HepG2 (cell line): ENCODE results near the gene KRT13. TPM values are rescaled to one million over a fixed set of nuclear protein-coding genes. Genes with fewer than 3 reads are reported as not detected.
A peak's percentile ranks its signal among the peaks of the same experiment; 100 is the strongest.

ENCODE experiments used
- ATAC-seq: fragments of 200-7000 bp; cut with Tn5 transposase; 3 replicates; pipeline ENCODE4 v1.9.1; 2020; ENCODE audit warnings: mild to moderate bottlenecking, moderate library complexity
- BruUV-seq: library from RNA; stranded (reverse); fragments of 400-500 nt; replicated peaks from 2 replicates; lab custom pipeline; 2021; lab: Mats Ljungman, UMichigan
- CTCF ChIA-PET: fragments of 300-600 bp; formaldehyde crosslinking; extraction: SDS; loops from one replicate; lab custom pipeline; 2021; ENCODE audit warnings: low total read pairs, inconsistent platforms, low intra/inter-chr PET ratio; lab: Yijun Ruan, JAX
- POLR2A ChIA-PET: fragments of 350-600 bp; sonication (Branson Sonifier 250); formaldehyde crosslinking; loops from one replicate; lab custom pipeline; 2020; ENCODE audit warnings: antibody characterized with exemption, inconsistent platforms; lab: Yijun Ruan, JAX
- DNase-seq: peaks from one replicate; pipeline ENCODE4 v3.0.0-alpha.2; 2015; ENCODE audit warnings: low spot score
- FAIRE-seq: peaks from 3 replicates; lab custom pipeline; 2011; peaks lifted over from hg19 to GRCh38; lab: Jason Lieb, UNC
- H2AFZ ChIP-seq: one replicate; pipeline ENCODE4 v1.6.1; 2011; ENCODE audit warnings: low read length, inconsistent platforms
- H3K27ac ChIP-seq: fragments of 300-600 bp; 3 replicates; pipeline ENCODE4 v1.8.0; 2011; ENCODE audit warnings: mixed run types, mild to moderate bottlenecking, mixed read lengths, low read length, inconsistent platforms; ENCODE audit not compliant: insufficient read depth; ENCODE audit errors: extremely low read length
- H3K27me3 ChIP-seq, 2 experiments: fragments of 200-600 bp in 1 of 2; 2 replicates in 1 of 2; 3 replicates in 1 of 2; pipeline versions ENCODE4 v1.6.0 to v1.8.0; 2011; ENCODE audit warnings: low read length in 2 of 2, mild to moderate bottlenecking in 2 of 2, moderate library complexity in 2 of 2, inconsistent platforms in 1 of 2; ENCODE audit not compliant: insufficient read depth in 2 of 2, control insufficient read depth in 1 of 2
- H3K36me3 ChIP-seq, 2 experiments: fragments of 200-600 bp in 1 of 2; replicated peaks in 1 of 2; 2 replicates in 1 of 2; 3 replicates in 1 of 2; pipeline versions ENCODE4 v1.5.1 to v1.8.0; 2011; ENCODE audit warnings: low read length in 2 of 2, inconsistent platforms in 1 of 2; ENCODE audit not compliant: insufficient read depth in 2 of 2, control insufficient read depth in 1 of 2
- H3K4me1 ChIP-seq: 2 replicates; pipeline ENCODE4 v1.5.1; 2012; ENCODE audit warnings: low read length, inconsistent platforms; ENCODE audit not compliant: insufficient read depth
- H3K4me2 ChIP-seq: 2 replicates; pipeline ENCODE4 v1.6.0; 2011; ENCODE audit warnings: low read depth, low read length, inconsistent platforms
- H3K4me3 ChIP-seq, 3 experiments: fragments of 200-600 bp in 1 of 3; sonication (generic), shearing (Covaris generic) in 1 of 3; replicated peaks in 1 of 3; 2 replicates each; pipeline ENCODE4 v1.5.1; 2011 to 2016; ENCODE audit warnings: low read length in 3 of 3, inconsistent platforms in 2 of 3, low read depth in 2 of 3, mild to moderate bottlenecking in 2 of 3, control low read depth in 1 of 3, mixed read lengths in 1 of 3; ENCODE audit not compliant: insufficient read depth in 1 of 3
- H3K79me2 ChIP-seq: one replicate; pipeline ENCODE4 v1.6.1; 2011; ENCODE audit warnings: low read length, inconsistent platforms; ENCODE audit not compliant: insufficient read depth
- H3K9ac ChIP-seq: 2 replicates; pipeline ENCODE4 v1.6.0; 2011; ENCODE audit warnings: mild to moderate bottlenecking, low read depth, low read length, inconsistent platforms; ENCODE audit not compliant: insufficient read depth
- H3K9me3 ChIP-seq: 2 replicates; pipeline ENCODE4 v1.5.1; 2012; ENCODE audit warnings: mild to moderate bottlenecking, low read length
- H4K20me1 ChIP-seq: 2 replicates; pipeline ENCODE4 v1.6.0; 2011; ENCODE audit warnings: inconsistent platforms, mild to moderate bottlenecking, low read length, moderate library complexity; ENCODE audit not compliant: insufficient read depth
- CEBPB ChIP-seq: IDR thresholded peaks from 2 replicates; pipeline ENCODE4 v1.6.1; 2011; ENCODE audit warnings: low read depth, low read length, improper control_type of control experiment, borderline replicate concordance
- CEBPG ChIP-seq: IDR thresholded peaks from 2 replicates; pipeline ENCODE4 v1.6.1; 2016
- GPN1 ChIP-seq: sonication (generic); formaldehyde crosslinking; IDR thresholded peaks from 2 replicates; pipeline ENCODE4 v1.5.1; 2020; ENCODE audit warnings: missing genetic modification reagents, borderline replicate concordance
- HNRNPH1 ChIP-seq: fragments of 200-400 bp; formaldehyde crosslinking; optimal IDR thresholded peaks from 2 replicates; pipeline ENCODE3; 2017; ENCODE audit warnings: mild to moderate bottlenecking, low read depth, low read length
- HNRNPK ChIP-seq: fragments of 200-400 bp; formaldehyde crosslinking; IDR thresholded peaks from 2 replicates; pipeline ENCODE4 v1.6.1; 2018; ENCODE audit warnings: low read length, low read depth, moderate library complexity, mild to moderate bottlenecking; ENCODE audit not compliant: poor library complexity, severe bottlenecking
- PCBP2 ChIP-seq: fragments of 200-400 bp; formaldehyde crosslinking; optimal IDR thresholded peaks from 2 replicates; pipeline ENCODE3; 2018; ENCODE audit warnings: low read length, low read depth; ENCODE audit not compliant: poor library complexity, severe bottlenecking
- ZNF20 ChIP-seq: sonication (generic); formaldehyde crosslinking; IDR thresholded peaks from 2 replicates; pipeline ENCODE4 v1.4.0; 2020; ENCODE audit warnings: mild to moderate bottlenecking, moderate library complexity, missing genetic modification reagents
- ZNF335 ChIP-seq: sonication (generic); formaldehyde crosslinking; IDR thresholded peaks from 2 replicates; pipeline ENCODE4 v1.4.0; 2020; ENCODE audit warnings: missing genetic modification reagents
- ZNF33B ChIP-seq: sonication (generic); formaldehyde crosslinking; IDR thresholded peaks from 2 replicates; pipeline ENCODE4 v1.5.1; 2020; ENCODE audit warnings: mild to moderate bottlenecking, missing genetic modification reagents
- WGBS: methylation state at CpG from one replicate; pipeline ENCODE4 v1.1.6; 2017; ENCODE audit warnings: low lambda C conversion rate; 5-methylcytosine and 5-hydroxymethylcytosine counted together
- in situ Hi-C: cut with HindIII; loops from 2 replicates; pipeline ENCODE4 v1.10.0; 2017; ENCODE audit warnings: low pct_unique_long_range_greater_than_20kb; ENCODE audit not compliant: extremely low pct_ligation_motif_present
- intact Hi-C: fragments of 100-400 bp; cut with micrococcal nuclease; formaldehyde crosslinking; loops from one replicate; pipeline ENCODE4 v1.10.0; 2022; ENCODE audit not compliant: unreplicated experiment
- polyA plus RNA-seq, 8 experiments: library from polyadenylated mRNA; depleted of rRNA in 3 of 8; stranded (reverse) in 7 of 8; unstranded in 1 of 8; fragments of >200 nt; fragmentation: Illumina TruSeq in 4 of 8; extraction: Trizol in 4 of 8; gene quantifications; 2 replicates each; pipeline versions ENCODE4 v1.2.1 to v1.2.3, GENCODE V29; 2011 to 2016; ENCODE audit warnings: low read depth in 4 of 8, missing spikeins in 1 of 8, mixed read lengths in 1 of 8; ENCODE audit not compliant: insufficient read depth in 1 of 8
- total RNA-seq, 5 experiments: library from RNA; depleted of rRNA; stranded (reverse); fragments of >200 nt; fragmentation: Illumina TruSeq; extraction: Trizol; gene quantifications; 2 replicates each; pipeline ENCODE4 v1.2.3, GENCODE V29; 2016; ENCODE audit warnings: low read depth in 1 of 5
- TF ChIP-seq, protein P1 (sequence below): sonication (generic); formaldehyde crosslinking; IDR thresholded peaks from 2 replicates; pipeline ENCODE4 v1.4.0; 2020; ENCODE audit warnings: missing genetic modification reagents
- TF ChIP-seq, protein P2 (sequence below): sonication (generic); formaldehyde crosslinking; IDR thresholded peaks from 2 replicates; pipeline ENCODE4 v1.4.0; 2020; ENCODE audit warnings: low read depth, missing genetic modification reagents
- TF ChIP-seq, protein P3 (sequence below): sonication (generic); formaldehyde crosslinking; IDR thresholded peaks from 2 replicates; pipeline ENCODE4 v1.4.0; 2020; ENCODE audit warnings: missing genetic modification reagents, borderline replicate concordance

The KRT13 gene
- total and polyA plus RNA-seq, 2 of the 13 experiments (the other 11 are each of a cell fraction or from before 2014, with no cell fraction given) = not detected

DNA sequence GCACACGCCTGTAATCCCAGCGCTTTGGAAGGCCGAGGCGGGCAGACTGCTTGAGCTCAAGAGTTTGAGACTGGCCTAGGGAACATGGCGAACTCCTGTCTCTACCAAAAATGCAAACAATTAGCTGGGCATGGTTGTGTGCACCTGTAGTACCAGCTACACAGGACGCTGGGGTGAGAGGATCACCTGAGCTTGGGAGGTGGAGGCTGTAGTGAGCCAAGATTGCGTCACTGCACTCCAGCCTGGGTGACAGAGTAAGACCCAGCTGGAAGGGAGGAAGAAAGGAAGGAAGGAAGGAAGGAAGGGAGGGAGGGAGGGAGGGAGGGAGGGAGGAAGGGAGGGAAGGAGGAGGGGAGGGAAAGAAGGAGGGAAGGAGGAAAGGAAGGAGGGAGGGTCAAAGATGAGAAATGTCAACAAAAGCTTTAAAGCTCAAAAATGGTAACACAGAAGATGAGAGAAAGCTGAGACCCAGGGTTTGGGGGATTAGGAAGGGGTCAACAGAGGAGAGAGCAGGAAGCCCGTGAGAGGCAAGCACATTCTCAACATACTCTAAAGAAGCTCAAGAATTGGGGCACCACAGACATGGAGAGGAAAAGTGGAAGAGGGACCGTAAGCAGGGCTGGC, 27.6 kb upstream of the KRT13 start:
- WGBS = 35% methylated on average over 9 of the region's 9 CpGs
- intact Hi-C loops = loop anchor here (10.0 kb wide), 1 partner anchor 118 kb away; no protein-coding TSS in a partner anchor
- POLR2A ChIA-PET = interaction anchor here (1.1 kb wide), 1 partner anchor 155 kb away, joined by 3 read pairs; no protein-coding TSS in a partner anchor
- Histone ChIP-seq H4K20me1 (no peaks in the 10 kb centered on the region), H3K4me3 (no peak overlapping the region), H3K4me1 (peaks cover 64% of the 10 kb centered on the region), H2AFZ (no peak overlapping the region), H3K36me3 (no peaks in the 10 kb centered on the region), H3K9ac (no peak overlapping the region), H3K4me2 (no peak overlapping the region), H3K9me3 (no peaks in the 10 kb centered on the region), H3K27ac (no peak overlapping the region), H3K79me2 (no peaks in the 10 kb centered on the region), H3K27me3 (peaks cover 0 to 11% of the 10 kb centered on the region in 2 experiments; a peak in 2 of 5 replicates)
- in situ Hi-C loops = no loop called here
- no TSS peak for BruUV-seq
- no peak for DNase-seq
- no peak for ATAC-seq
- TF ChIP-seq HNRNPH1 = no peak
- no peak for TF ChIP-seq GPN1 (CRISPR knock-in tag)
- no peak for TF ChIP-seq ZNF20 (CRISPR knock-in tag)
- TF ChIP-seq, protein P1, sequence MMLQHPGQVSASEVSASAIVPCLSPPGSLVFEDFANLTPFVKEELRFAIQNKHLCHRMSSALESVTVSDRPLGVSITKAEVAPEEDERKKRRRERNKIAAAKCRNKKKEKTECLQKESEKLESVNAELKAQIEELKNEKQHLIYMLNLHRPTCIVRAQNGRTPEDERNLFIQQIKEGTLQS (CRISPR knock-in tag) = no peak
- peak; percentile 76 for TF ChIP-seq PCBP2
- peak; percentile 52 for TF ChIP-seq HNRNPK
- peak; percentile 68 for TF ChIP-seq CEBPB
- TF ChIP-seq, protein P2, sequence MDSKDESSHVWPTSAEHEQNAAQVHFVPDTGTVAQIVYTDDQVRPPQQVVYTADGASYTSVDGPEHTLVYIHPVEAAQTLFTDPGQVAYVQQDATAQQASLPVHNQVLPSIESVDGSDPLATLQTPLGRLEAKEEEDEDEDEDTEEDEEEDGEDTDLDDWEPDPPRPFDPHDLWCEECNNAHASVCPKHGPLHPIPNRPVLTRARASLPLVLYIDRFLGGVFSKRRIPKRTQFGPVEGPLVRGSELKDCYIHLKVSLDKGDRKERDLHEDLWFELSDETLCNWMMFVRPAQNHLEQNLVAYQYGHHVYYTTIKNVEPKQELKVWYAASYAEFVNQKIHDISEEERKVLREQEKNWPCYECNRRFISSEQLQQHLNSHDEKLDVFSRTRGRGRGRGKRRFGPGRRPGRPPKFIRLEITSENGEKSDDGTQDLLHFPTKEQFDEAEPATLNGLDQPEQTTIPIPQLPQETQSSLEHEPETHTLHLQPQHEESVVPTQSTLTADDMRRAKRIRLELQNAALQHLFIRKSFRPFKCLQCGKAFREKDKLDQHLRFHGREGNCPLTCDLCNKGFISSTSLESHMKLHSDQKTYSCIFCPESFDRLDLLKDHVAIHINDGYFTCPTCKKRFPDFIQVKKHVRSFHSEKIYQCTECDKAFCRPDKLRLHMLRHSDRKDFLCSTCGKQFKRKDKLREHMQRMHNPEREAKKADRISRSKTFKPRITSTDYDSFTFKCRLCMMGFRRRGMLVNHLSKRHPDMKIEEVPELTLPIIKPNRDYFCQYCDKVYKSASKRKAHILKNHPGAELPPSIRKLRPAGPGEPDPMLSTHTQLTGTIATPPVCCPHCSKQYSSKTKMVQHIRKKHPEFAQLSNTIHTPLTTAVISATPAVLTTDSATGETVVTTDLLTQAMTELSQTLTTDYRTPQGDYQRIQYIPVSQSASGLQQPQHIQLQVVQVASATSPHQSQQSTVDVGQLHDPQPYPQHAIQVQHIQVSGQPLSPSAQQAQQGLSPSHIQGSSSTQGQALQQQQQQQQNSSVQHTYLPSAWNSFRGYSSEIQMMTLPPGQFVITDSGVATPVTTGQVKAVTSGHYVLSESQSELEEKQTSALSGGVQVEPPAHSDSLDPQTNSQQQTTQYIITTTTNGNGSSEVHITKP (CRISPR knock-in tag) = no peak
- no peak for TF ChIP-seq ZNF33B (CRISPR knock-in tag)
- TF ChIP-seq, protein P3, sequence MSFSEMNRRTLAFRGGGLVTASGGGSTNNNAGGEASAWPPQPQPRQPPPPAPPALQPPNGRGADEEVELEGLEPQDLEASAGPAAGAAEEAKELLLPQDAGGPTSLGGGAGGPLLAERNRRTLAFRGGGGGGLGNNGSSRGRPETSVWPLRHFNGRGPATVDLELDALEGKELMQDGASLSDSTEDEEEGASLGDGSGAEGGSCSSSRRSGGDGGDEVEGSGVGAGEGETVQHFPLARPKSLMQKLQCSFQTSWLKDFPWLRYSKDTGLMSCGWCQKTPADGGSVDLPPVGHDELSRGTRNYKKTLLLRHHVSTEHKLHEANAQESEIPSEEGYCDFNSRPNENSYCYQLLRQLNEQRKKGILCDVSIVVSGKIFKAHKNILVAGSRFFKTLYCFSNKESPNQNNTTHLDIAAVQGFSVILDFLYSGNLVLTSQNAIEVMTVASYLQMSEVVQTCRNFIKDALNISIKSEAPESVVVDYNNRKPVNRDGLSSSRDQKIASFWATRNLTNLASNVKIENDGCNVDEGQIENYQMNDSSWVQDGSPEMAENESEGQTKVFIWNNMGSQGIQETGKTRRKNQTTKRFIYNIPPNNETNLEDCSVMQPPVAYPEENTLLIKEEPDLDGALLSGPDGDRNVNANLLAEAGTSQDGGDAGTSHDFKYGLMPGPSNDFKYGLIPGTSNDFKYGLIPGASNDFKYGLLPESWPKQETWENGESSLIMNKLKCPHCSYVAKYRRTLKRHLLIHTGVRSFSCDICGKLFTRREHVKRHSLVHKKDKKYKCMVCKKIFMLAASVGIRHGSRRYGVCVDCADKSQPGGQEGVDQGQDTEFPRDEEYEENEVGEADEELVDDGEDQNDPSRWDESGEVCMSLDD (CRISPR knock-in tag) = no peak
- no peak for TF ChIP-seq ZNF335 (CRISPR knock-in tag)
- peak; percentile 73 for TF ChIP-seq CEBPG (CRISPR knock-in tag)
- no peak for FAIRE-seq
- CTCF ChIA-PET = no interaction called here
